Fibroblast of gingiva (primary cell): ENCODE measurements around the gene MORC2.

Experiments
- DNase-seq: peaks from one replicate; pipeline ENCODE4 v3.0.0-alpha.2; 2011; ENCODE audit warnings: low read depth

MORC2 gene

DNA sequence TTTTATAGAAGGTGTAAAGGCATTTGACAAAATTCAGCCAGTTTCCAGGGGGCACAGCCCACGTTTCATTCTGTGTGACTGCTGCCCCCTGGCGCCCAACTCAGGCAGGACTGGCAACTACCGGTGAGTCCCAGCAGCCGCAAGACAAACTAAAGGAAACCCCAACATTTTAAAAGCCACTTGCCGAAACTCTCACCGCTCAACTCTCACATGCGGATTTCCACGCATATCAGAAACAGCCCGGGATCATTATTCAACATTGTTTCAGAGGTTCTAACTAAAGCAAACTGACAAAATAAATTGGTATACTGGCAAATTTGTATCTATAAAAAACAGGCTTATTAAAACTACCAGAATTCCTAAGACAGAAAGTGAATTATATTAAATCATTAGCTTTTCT is 48.2 kb downstream of the MORC2 start:
- peak; percentile 46 for DNase-seq

GRCh38 chr22:30919973-30920372 is 48.6 kb downstream of the MORC2 start:
- DNase-seq = no peak

DNA sequence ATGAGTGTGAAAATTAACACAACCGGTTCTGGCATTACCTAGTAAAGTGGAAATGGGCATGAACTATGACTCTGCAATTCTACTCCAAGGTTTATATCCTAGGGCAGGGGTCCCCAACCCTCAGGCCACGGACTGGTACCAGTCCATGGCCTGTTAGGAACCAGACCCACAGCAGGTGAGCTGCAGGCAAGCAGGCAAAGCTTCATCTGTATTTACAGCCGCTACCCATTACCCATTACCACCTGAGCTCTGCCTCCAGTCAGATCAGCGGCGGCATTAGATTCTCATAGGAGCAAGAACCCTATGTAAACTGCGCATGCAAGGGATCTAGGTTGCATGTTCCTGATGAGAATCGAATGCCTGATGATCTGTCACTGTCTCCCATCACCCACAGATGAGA is 49.8 kb downstream of the MORC2 start:
- DNase-seq = no peak

DNA sequence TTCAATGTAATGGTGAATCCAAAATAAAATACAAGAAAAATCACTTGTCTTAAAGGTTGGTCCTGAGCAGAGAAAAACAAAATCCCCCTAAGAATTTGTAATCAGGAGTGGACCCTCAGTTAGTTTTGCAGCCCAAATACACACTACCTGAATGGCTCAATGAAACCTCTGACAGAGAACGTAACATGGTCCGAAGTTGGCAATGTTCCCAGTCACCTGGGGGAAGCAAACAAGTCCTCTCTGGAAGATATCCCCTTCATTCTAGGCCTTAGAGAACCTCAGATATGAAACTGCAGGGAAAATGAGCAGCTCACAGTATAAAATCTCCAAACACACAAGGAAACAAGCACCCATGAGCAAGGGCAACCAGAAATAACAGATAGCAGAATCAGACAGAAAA is 58.2 kb downstream of the MORC2 start:
- DNase-seq = no peak

GRCh38 chr22:30909306-30909705 is 59.3 kb downstream of the MORC2 start:
- DNase-seq = no peak

DNA sequence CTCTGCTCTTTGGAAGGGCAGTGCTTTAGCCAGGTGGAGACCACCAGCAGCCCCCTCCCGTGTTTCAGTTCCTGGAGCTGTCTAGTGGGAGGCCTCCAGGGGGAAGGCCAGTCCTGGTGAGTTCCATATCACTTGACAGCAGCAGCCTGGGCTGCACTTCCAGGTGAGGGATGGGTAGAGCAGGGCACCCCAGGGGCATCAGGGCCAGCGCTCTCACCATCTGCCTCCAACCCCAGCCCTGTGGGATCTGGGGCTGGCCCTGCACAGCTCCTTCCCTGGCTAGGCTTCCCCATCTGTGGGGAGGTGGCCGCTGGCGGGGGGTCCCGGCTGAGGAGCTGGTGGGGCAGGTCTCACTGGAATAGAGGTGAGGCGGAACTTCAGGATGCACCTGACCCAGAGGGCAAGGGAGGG is 60.5 kb downstream of the MORC2 start:
- no peak for DNase-seq

- DNase-seq = no peak
Measured at GRCh38 chr22:30906946-30907345, 61.6 kb downstream of the MORC2 start.

DNA sequence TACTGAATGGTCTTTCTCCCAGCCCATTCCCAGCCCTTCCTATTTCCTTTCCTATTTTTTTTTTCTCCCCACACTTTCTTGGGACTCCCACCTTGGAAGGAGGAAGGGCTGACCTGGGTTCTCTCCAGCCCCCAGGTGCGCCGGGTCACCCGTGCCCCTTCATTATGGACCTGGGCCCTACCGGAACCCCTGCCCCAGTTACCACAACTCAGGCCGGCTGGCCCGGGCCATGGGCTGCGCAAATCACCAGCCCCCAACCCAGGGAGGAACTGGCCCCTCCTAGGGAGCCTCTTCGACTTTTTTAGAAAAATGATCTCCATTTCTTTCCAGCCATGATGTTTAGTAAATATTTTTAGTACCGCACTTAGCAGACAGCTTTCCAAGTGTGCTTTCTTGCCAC is 62.2 kb downstream of the MORC2 start:
- no peak for DNase-seq

GRCh38 chr22:30905696-30906341 is 62.8 kb downstream of the MORC2 start:
- DNase-seq = no peak

DNA sequence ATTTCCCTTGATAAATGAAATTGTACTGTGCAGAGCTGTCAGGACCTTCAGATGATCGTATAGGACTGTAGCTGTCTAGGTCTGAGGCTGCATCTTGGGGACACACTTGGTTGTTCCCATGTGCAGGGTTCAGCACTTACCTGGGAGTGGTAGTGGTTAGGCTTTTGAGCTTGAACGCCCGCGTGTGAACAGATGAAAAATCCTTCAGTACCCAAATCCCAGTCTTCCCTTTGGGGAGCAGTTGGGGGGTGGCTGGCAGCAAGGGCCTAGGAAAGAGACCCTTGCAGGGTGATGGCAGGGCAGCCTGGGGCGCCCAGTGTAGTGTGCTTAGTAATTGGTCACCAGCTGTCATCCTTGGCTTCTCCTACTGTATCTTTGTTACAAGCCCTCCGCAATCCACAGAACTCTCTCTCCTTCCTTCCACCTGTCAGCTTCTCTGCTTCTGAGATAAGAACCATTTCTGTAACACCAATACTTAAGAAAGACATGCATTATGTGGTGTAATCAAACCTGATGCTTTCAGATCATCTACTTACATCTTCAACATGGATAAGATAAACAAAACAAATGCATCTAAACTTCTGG is 64.6 kb downstream of the MORC2 start:
- DNase-seq = no peak

DNA sequence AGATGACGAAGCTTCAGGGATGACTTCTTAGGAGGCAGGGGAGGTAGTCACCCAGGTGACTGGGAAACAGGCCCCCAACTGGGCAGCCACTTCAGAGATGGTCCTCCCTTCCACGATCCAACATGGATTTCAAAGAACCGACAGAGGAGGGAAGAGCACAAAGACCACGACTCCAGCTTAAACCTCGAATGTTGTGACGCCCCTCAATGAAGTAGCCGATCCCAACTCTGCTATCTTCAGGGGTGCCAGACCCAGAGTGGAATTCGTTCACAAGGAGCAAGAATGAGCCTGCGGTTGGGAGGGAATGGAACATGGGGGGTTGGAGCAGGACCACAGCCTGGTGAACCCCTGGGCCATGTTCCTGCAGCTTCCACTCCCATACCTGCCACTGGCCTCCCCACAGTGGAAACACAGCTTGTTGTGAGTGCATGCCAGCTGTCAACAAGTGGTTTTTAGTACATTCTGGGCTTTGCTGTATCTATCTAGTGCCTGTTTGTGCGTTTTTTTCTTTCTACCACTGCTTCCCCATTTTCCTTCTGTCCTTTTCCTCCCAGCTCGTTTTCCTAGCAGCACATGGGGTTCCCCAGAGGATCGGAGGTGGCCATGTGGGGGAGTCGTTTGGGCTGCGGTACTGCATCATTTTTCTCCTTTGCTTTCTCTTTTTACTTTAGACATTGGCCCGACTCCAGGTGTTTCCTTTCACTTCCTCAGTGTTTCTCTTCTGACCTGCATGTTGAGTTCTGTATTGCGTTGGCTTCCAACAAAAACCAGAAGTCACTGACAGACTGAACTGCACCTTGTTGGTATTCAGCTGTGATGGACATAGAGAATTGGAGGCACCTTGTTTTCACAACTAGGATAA is 65.8 kb downstream of the MORC2 start:
- DNase-seq = no peak

- DNase-seq = no peak
Measured at GRCh38 chr22:30894371-30894740, 74.2 kb downstream of the MORC2 start.

DNA sequence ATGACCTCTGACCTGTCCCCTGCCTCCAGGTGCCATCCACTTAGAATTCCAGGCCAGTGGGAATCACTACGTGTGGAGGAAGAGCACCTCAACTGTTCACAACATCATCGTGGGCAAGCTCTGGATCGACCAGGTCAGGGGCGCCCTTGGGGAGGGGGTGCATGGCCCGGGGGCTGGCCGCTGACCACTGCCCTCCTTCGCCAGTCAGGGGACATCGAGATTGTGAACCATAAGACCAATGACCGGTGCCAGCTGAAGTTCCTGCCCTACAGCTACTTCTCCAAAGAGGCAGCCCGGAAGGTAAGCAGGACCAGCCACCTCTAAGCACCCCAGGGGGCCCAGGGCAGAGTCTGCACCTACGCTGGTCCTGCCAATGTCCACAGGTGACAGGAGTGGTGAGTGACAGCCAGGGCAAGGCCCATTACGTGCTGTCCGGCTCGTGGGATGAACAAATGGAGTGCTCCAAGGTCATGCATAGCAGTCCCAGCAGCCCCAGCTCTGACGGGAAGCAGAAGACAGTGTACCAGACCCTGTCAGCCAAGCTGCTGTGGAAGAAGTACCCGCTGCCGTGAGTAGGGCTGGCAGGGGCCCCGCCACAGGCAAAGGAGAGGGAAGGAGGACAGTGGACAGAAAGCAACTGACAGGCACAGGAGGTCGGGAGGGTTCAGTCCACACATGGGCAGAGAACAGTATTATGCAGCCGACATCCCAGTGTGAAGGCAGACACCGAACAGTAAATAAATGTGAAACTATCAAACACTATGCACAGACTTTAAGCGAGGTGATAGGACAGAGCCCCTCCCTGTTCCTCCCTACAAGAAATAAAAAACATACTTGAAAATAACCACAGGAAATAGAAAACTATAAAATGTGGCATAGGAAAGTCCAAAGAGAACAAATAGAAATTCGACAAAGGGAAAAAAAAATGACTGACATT is 74.9 kb downstream of the MORC2 start:
- DNase-seq = no peak

GRCh38 chr22:30892731-30893221 is 75.8 kb downstream of the MORC2 start:
- DNase-seq = no peak

- DNase-seq = no peak
Measured at GRCh38 chr22:30892286-30892685, 76.3 kb downstream of the MORC2 start.

DNA sequence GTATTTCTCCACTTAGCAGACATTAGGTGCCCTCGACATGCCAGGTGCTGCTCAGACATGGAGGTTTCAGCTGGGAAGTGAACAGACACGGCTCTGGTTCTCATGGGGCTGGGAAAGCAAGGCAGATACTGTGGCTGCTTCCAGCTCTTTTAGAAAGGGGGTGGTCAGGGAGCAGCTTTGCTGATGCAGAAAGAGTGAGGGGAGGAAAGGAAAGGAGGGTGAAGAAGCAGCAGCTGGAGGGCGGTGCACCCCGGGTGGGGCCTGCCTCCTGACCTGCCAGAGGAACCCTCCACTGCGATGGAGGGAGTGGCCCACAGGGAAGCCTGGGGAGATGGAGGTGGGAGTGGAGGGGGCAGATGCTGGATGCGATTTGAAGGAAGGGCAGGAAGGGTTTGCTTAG is 76.8 kb downstream of the MORC2 start:
- no peak for DNase-seq

DNA sequence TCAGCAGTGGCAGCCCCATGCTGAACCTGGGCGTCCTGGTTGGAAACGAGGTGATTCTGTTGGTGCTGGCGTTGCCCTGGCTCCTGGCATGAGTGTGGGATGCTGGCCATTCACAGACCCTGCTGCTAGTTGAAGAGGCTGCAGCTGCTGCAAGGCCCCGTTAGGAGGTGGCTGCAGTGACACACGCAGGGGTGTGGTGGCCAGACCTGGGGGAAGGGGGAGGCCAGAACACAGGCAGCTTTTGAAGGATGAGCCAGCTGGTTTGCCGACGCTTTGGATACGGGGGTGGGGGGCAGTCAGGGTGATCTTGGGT is 77.2 kb downstream of the MORC2 start:
- DNase-seq = no peak

- no peak for DNase-seq
Measured at GRCh38 chr22:30890686-30891442, 77.7 kb downstream of the MORC2 start.

DNA sequence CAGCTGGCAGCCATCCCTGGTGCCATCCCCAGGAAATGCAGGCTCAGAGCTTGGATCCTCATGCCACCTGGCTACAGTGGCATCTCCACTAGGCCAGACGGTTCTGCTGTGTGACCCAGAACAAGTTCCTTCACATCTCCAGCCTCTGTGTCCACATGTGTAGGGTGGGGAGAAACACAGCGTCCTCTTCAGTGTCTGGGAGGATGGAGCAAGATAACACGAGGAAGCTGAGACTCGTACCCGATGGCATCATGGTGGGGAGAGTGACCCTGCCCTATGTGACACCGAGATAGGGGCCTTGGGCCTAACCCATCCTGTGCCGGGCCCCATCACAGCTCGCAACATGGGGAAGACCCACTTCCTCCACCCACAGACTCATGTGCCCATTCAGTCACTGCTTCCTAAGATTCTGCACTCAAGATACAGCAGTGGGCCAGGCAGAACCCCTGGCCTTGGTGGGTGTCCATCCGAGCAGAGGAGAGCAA is 78.5 kb downstream of the MORC2 start:
- DNase-seq = no peak

- DNase-seq = no peak
Measured at GRCh38 chr22:30889268-30889995, 79.1 kb downstream of the MORC2 start.

GRCh38 chr22:30887861-30888260 is 80.7 kb downstream of the MORC2 start:
- DNase-seq = no peak
